ENCODE data around the gene AZI2.

AZI2 gene

DNA sequence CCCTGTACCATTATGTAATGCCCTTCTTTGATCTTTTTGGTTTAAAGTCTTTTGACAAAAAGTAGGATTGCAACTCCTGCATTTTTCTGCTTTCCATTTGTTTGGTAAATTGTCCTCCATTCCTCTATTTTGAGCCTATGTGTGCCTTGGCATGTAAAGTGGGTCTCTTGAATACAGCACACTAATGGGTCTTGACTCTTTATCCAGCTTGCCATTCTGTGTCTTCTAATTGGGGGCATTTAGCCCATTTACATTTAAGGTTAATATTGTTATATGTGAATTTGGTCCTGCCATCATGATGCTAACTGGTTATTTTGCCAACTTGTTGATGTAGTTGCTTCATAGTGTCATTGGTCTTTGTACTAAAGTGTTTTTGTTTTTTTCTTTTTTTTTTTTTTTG lies 74.8 kb downstream of the AZI2 start:
- DNase-seq (ENCODE audit: extremely low read depth, low read depth) = no peak
- TF ChIP-seq, protein P1, sequence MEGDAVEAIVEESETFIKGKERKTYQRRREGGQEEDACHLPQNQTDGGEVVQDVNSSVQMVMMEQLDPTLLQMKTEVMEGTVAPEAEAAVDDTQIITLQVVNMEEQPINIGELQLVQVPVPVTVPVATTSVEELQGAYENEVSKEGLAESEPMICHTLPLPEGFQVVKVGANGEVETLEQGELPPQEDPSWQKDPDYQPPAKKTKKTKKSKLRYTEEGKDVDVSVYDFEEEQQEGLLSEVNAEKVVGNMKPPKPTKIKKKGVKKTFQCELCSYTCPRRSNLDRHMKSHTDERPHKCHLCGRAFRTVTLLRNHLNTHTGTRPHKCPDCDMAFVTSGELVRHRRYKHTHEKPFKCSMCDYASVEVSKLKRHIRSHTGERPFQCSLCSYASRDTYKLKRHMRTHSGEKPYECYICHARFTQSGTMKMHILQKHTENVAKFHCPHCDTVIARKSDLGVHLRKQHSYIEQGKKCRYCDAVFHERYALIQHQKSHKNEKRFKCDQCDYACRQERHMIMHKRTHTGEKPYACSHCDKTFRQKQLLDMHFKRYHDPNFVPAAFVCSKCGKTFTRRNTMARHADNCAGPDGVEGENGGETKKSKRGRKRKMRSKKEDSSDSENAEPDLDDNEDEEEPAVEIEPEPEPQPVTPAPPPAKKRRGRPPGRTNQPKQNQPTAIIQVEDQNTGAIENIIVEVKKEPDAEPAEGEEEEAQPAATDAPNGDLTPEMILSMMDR (IDR thresholded peaks at IDR 0.05; ENCODE audit: low read depth, low read length) = no peak
